HEK293 (cell line): ENCODE measurements around the gene COL9A2.

Source experiments
- HIC1 ChIP-seq: fragments of 450-650 bp; formaldehyde crosslinking; IDR thresholded peaks from 2 replicates; pipeline ENCODE4 v1.5.1; 2016; ENCODE audit warnings: missing biosample characterization, missing genetic modification characterization
- PRDM1 ChIP-seq: fragments of 450-650 bp; formaldehyde crosslinking; IDR thresholded peaks from 2 replicates; pipeline ENCODE4; 2016; ENCODE audit warnings: missing biosample characterization, missing genetic modification characterization
- SP2 ChIP-seq: fragments of 450-650 bp; formaldehyde crosslinking; IDR thresholded peaks from 2 replicates; pipeline ENCODE4 v1.5.1; 2016; ENCODE audit warnings: missing biosample characterization, missing genetic modification characterization
- WT1 ChIP-seq: fragments of 450-650 bp; formaldehyde crosslinking; IDR thresholded peaks from 2 replicates; pipeline ENCODE4 v1.5.1; 2016; ENCODE audit warnings: missing biosample characterization, missing genetic modification characterization
- ZBTB26 ChIP-seq: fragments of 450-650 bp; formaldehyde crosslinking; optimal IDR thresholded peaks from 2 replicates; pipeline ENCODE3; 2016; ENCODE audit warnings: missing biosample characterization, mild to moderate bottlenecking, missing genetic modification characterization
- ZBTB44 ChIP-seq: fragments of 450-650 bp; IDR thresholded peaks from 2 replicates; pipeline ENCODE4 v1.5.1; 2018; ENCODE audit warnings: missing biosample characterization, mild to moderate bottlenecking, missing genetic modification characterization
- ZBTB8A ChIP-seq: fragments of 450-650 bp; formaldehyde crosslinking; IDR thresholded peaks from 2 replicates; pipeline ENCODE4 v1.5.1; 2016; ENCODE audit warnings: missing biosample characterization, missing genetic modification characterization
- ZFHX2 ChIP-seq: fragments of 450-650 bp; formaldehyde crosslinking; conservative IDR thresholded peaks from 2 replicates; pipeline ENCODE4 v1.5.1; 2016; ENCODE audit warnings: missing biosample characterization, missing genetic modification characterization
- ZIC2 ChIP-seq: fragments of 450-650 bp; formaldehyde crosslinking; IDR thresholded peaks from 2 replicates; pipeline ENCODE4 v1.5.1; 2016; ENCODE audit warnings: missing biosample characterization, missing genetic modification characterization
- ZNF19 ChIP-seq: fragments of 450-650 bp; formaldehyde crosslinking; IDR thresholded peaks from 2 replicates; pipeline ENCODE4; 2016; ENCODE audit warnings: missing biosample characterization, missing genetic modification characterization, low read depth
- ZNF302 ChIP-seq: fragments of 450-650 bp; formaldehyde crosslinking; IDR thresholded peaks from 2 replicates; pipeline ENCODE4 v1.5.1; 2016; ENCODE audit warnings: missing biosample characterization, missing genetic modification characterization, low read depth
- ZNF335 ChIP-seq: fragments of 450-650 bp; formaldehyde crosslinking; conservative IDR thresholded peaks from 2 replicates; pipeline ENCODE4 v1.5.1; 2016; ENCODE audit warnings: missing biosample characterization, missing genetic modification characterization
- ZNF37A ChIP-seq: fragments of 450-650 bp; IDR thresholded peaks from 2 replicates; pipeline ENCODE4 v1.5.1; 2018; ENCODE audit warnings: missing biosample characterization, missing genetic modification characterization
- ZNF404 ChIP-seq: fragments of 450-650 bp; formaldehyde crosslinking; IDR thresholded peaks from 2 replicates; pipeline ENCODE4 v1.5.1; 2017; ENCODE audit warnings: missing biosample characterization, missing genetic modification characterization
- ZNF501 ChIP-seq: fragments of 450-650 bp; formaldehyde crosslinking; IDR thresholded peaks from 2 replicates; pipeline ENCODE4 v1.5.1; 2016; ENCODE audit warnings: missing biosample characterization, missing genetic modification characterization
- ZNF513 ChIP-seq: fragments of 450-650 bp; IDR thresholded peaks from 2 replicates; pipeline ENCODE4 v1.5.1; 2018; ENCODE audit warnings: missing biosample characterization, missing genetic modification characterization
- ZNF596 ChIP-seq: fragments of 450-650 bp; IDR thresholded peaks from 2 replicates; pipeline ENCODE4 v1.5.0; 2018; ENCODE audit warnings: missing biosample characterization, mild to moderate bottlenecking, missing genetic modification characterization, moderate library complexity
- ZNF660 ChIP-seq: fragments of 450-650 bp; IDR thresholded peaks from 2 replicates; pipeline ENCODE4 v1.5.1; 2018; ENCODE audit warnings: missing biosample characterization, mild to moderate bottlenecking, missing genetic modification characterization
- ZNF670 ChIP-seq: fragments of 450-650 bp; formaldehyde crosslinking; IDR thresholded peaks from 2 replicates; pipeline ENCODE4 v1.5.1; 2016; ENCODE audit warnings: missing biosample characterization, missing genetic modification characterization, low read depth
- ZNF776 ChIP-seq: fragments of 450-650 bp; formaldehyde crosslinking; IDR thresholded peaks from 2 replicates; pipeline ENCODE4 v1.5.0; 2017; ENCODE audit warnings: missing biosample characterization, missing genetic modification characterization, borderline replicate concordance
- TF ChIP-seq, protein P1 (sequence below): fragments of 450-650 bp; formaldehyde crosslinking; IDR thresholded peaks from 2 replicates; pipeline ENCODE4 v1.5.1; 2016; ENCODE audit warnings: missing biosample characterization, missing genetic modification characterization

The COL9A2 gene

GRCh38 chr1:40316595-40317393, at the start of gene COL9A2 (continued):
- TF ChIP-seq ZBTB44 (tag by site-specific recombination), result no peak
- no peak for TF ChIP-seq ZNF660 (tag by site-specific recombination)
- TF ChIP-seq ZNF596, result no peak
- peak; percentile 81 for TF ChIP-seq ZNF335
- TF ChIP-seq ZFHX2 (tag by site-specific recombination), result peak; percentile 81
- peak; percentile 83 for TF ChIP-seq ZBTB8A (tag by site-specific recombination)
- 0 out of 2 replicates have a peak, but pooled peaks have one; percentile 24 for TF ChIP-seq HIC1 (tag by site-specific recombination)
- no peak for TF ChIP-seq ZNF404 (tag by site-specific recombination)
- no peak for TF ChIP-seq ZNF513 (tag by site-specific recombination)
- no peak for TF ChIP-seq ZNF302 (tag by site-specific recombination)
- no peak for TF ChIP-seq ZNF776
- TF ChIP-seq ZNF670 (tag by site-specific recombination), result no peak
- peak; percentile 31; the same call in 1 of the 2 replicates for TF ChIP-seq SP2 (tag by site-specific recombination)
- TF ChIP-seq, protein P1, sequence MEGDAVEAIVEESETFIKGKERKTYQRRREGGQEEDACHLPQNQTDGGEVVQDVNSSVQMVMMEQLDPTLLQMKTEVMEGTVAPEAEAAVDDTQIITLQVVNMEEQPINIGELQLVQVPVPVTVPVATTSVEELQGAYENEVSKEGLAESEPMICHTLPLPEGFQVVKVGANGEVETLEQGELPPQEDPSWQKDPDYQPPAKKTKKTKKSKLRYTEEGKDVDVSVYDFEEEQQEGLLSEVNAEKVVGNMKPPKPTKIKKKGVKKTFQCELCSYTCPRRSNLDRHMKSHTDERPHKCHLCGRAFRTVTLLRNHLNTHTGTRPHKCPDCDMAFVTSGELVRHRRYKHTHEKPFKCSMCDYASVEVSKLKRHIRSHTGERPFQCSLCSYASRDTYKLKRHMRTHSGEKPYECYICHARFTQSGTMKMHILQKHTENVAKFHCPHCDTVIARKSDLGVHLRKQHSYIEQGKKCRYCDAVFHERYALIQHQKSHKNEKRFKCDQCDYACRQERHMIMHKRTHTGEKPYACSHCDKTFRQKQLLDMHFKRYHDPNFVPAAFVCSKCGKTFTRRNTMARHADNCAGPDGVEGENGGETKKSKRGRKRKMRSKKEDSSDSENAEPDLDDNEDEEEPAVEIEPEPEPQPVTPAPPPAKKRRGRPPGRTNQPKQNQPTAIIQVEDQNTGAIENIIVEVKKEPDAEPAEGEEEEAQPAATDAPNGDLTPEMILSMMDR (tag by site-specific recombination), result peak; percentile 34; the same call in 1 of the 2 replicates
- no peak for TF ChIP-seq WT1 (tag by site-specific recombination)
- TF ChIP-seq ZIC2 (tag by site-specific recombination), result peak; percentile 40
- no peak for TF ChIP-seq ZNF37A (tag by site-specific recombination)
- TF ChIP-seq ZNF19 (tag by site-specific recombination), result no peak
- no peak for TF ChIP-seq ZNF501 (tag by site-specific recombination)
- peak; percentile 62 for TF ChIP-seq ZBTB26 (tag by site-specific recombination)
- no peak for TF ChIP-seq PRDM1 (tag by site-specific recombination)
